Measurements from ENCODE around the gene SLC2A4RG. TPM values are rescaled to one million over a fixed set of nuclear protein-coding genes. Genes with fewer than 3 reads are reported as not detected.

Gene SLC2A4RG
- total RNA-seq, 4 donors from 2014 or later: 41.4 to 67.1 (median 52.7) TPM

DNA sequence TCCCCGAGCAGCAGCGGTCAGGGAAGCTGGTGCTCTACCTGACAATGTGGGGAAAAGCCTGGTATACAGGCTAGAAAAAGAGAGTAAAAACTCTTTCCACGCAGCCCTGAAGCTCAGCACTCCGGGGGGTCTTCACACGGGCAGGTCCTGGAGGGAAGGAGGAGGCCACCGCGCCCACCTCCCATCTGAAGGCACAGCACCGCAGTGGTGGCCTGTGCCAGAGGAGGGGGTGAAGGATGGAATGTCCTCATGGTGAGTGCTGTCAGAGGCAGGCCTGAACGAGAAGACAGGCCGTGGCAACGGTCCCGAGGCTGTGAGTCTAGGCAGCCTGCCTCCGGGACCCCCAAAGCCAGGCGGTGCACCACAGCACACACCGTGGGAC is 5.8 kb downstream of the SLC2A4RG start:
- no peak for DNase-seq (ENCODE audit: extremely low spot score)
- no peaks in the 10 kb centered on the region for H3K9me3 ChIP-seq
- no peaks in the 10 kb centered on the region for H3K27me3 ChIP-seq
- no peak overlapping the region for H3K4me3 ChIP-seq
- WGBS: 82% methylated on average over 15 of the region's 15 CpGs
- TF ChIP-seq CTCF (IDR thresholded peaks at IDR 0.05): no peak
- H3K36me3 ChIP-seq: peaks cover 12 to 77% (median 51%) of the 10 kb centered on the region in 4 donors
- no peak overlapping the region for H3K27ac ChIP-seq (replicated peaks in 1 of 4)
- intact Hi-C loops (cut with DNase I): no loop called here
- peaks cover 21 to 29% (median 25%) of the 10 kb centered on the region in 4 donors for H3K4me1 ChIP-seq

GRCh38 chr20:63745961-63746731 is 6.6 kb downstream of the SLC2A4RG start:
- WGBS: 88% methylated on average over 16 of the region's 26 CpGs
- TF ChIP-seq CTCF (IDR thresholded peaks at IDR 0.05) (no peak), EP300 (IDR thresholded peaks at IDR 0.05) (no peak), POLR2A (IDR thresholded peaks at IDR 0.05; ENCODE audit: low read depth) (no peak), POLR2AphosphoS5 (IDR thresholded peaks at IDR 0.05) (no peak)
- Histone ChIP-seq H3K4me1 (peaks cover 15 to 22% (median 18%) of the 10 kb centered on the region in 4 donors), H3K27me3 (no peaks in the 10 kb centered on the region), H3K9me3 (no peaks in the 10 kb centered on the region), H3K36me3 (peaks cover 12 to 84% (median 51%) of the 10 kb centered on the region in 4 donors), H3K27ac (replicated peaks in 1 of 4) (no peak overlapping the region), H3K4me3 (no peak overlapping the region)
- intact Hi-C loops (cut with DNase I): no loop called here
- DNase-seq (ENCODE audit: extremely low spot score): no peak

- Histone ChIP-seq H3K27ac (replicated peaks in 1 of 4) (no peak overlapping the region), H3K9me3 (no peaks in the 10 kb centered on the region), H3K36me3 (peaks cover 12 to 85% (median 47%) of the 10 kb centered on the region in 4 donors), H3K4me1 (peaks cover 8 to 15% (median 11%) of the 10 kb centered on the region in 4 donors), H3K4me3 (no peak overlapping the region), H3K27me3 (no peaks in the 10 kb centered on the region)
- TF ChIP-seq EP300 (IDR thresholded peaks at IDR 0.05) (no peak), CTCF (IDR thresholded peaks at IDR 0.05) (no peak), POLR2A (IDR thresholded peaks at IDR 0.05; ENCODE audit: low read depth) (no peak), POLR2AphosphoS5 (IDR thresholded peaks at IDR 0.05) (no peak)
- intact Hi-C loops (cut with DNase I): no loop called here
- whole genome bisulfite sequencing: 93% methylated on average over 42 of the region's 47 CpGs
- DNase-seq (ENCODE audit: extremely low spot score): no peak
Measured at GRCh38 chr20:63746751-63747315, 7.3 kb downstream of the SLC2A4RG start.

DNA sequence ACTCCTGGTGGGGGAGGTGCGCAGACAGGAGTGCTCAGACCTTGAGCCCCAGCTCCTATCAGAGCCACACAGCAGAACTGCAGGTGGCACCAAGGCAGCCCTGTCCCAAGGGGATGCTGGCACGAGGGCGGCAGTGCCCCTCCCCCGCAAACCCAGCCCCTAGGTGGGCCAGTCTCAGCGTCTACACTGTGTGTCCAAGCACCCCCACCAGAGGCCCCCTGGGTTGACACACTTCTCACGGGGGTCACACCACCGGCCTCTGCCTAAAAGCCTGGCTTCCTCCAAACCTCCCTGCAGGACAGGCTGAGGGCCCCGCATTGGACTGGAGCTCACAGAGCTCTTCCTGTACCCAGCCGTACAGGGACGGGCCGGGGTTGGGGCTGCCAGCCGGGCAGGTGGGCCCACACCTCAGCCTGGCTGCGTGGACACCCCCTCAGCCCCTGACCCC is 8.1 kb downstream of the SLC2A4RG start:
- Histone ChIP-seq H3K4me3 (no peak overlapping the region), H3K27ac (replicated peaks in 1 of 4) (no peak overlapping the region), H3K27me3 (no peaks in the 10 kb centered on the region), H3K36me3 (peaks cover 7 to 86% (median 45%) of the 10 kb centered on the region in 4 donors), H3K9me3 (no peaks in the 10 kb centered on the region), H3K4me1 (peaks cover 0 to 7% (median 4%) of the 10 kb centered on the region in 4 donors)
- intact Hi-C loops (cut with DNase I): no loop called here
- no peak for DNase-seq (ENCODE audit: extremely low spot score)
- no peak for TF ChIP-seq POLR2A (IDR thresholded peaks at IDR 0.05; ENCODE audit: low read depth)
- no peak for TF ChIP-seq EP300 (IDR thresholded peaks at IDR 0.05)
- TF ChIP-seq POLR2AphosphoS5 (IDR thresholded peaks at IDR 0.05): no peak
- no peak for TF ChIP-seq CTCF (IDR thresholded peaks at IDR 0.05)
- WGBS: 100% methylated on average over 2 of the region's 13 CpGs
